Peyer's patch (tissue), 4 donors: ENCODE results near the gene CCDC157. TPM values are rescaled to one million over a fixed set of nuclear protein-coding genes. Genes with fewer than 3 reads are reported as not detected.

Source experiments
- DNase-seq, 3 donors: peaks; one replicate each; pipeline ENCODE4 v3.0.0-alpha.2; 2017 to 2019
- H3K27ac ChIP-seq, 4 donors: fragments of 200-600 bp; sonication (generic); one replicate each; pipeline ENCODE4 v1.5.1; 2016 to 2019
- H3K27me3 ChIP-seq, 2 donors: fragments of 200-600 bp; sonication (generic); one replicate each; pipeline ENCODE4 v1.5.1; 2019
- H3K36me3 ChIP-seq, 3 donors: fragments of 200-600 bp; sonication (generic); one replicate each; pipeline ENCODE4 v1.5.1; 2016 to 2019
- H3K4me1 ChIP-seq, 4 donors: fragments of 200-600 bp; sonication (generic); one replicate each; pipeline ENCODE4 v1.5.1; 2016 to 2019
- H3K4me3 ChIP-seq, 4 donors: fragments of 200-600 bp; sonication (generic); 1 replicate in 3 of 4; 2 replicates in 1 of 4; pipeline ENCODE4 v1.5.1; 2016 to 2019; ENCODE audit warnings: mild to moderate bottlenecking in 1 of 4
- H3K9me3 ChIP-seq, 4 donors: fragments of 200-600 bp; sonication (generic); one replicate each; pipeline ENCODE4 v1.5.1; 2016 to 2019; ENCODE audit warnings: mild to moderate bottlenecking in 1 of 4
- CTCF ChIP-seq, 6 experiments: fragments of 450-650 bp in 4 of 6; fragments of 200-600 bp in 2 of 6; sonication (generic) in 1 of 6; IDR thresholded peaks; one replicate each; pipeline ENCODE4 v1.5.1; 2017 to 2019; ENCODE audit warnings: antibody characterized with exemption in 6 of 6, mild to moderate bottlenecking in 3 of 6, moderate library complexity in 1 of 6
- POLR2A ChIP-seq, 2 donors: fragments of 450-650 bp; IDR thresholded peaks; one replicate each; pipeline ENCODE4 v1.5.1; 2017; ENCODE audit warnings: antibody characterized with exemption in 2 of 2, mild to moderate bottlenecking in 2 of 2, moderate library complexity in 2 of 2
- total RNA-seq, 4 donors: library from RNA; depleted of rRNA; stranded (reverse); fragments of >200 nt; gene quantifications; one replicate each; pipeline ENCODE4 v1.1.0, GENCODE V29; 2016

CCDC157 gene
- total RNA-seq, 4 donors from 2014 or later, result 3.5 to 8.8 (median 6.9) TPM

- H3K4me3 ChIP-seq, result peak overlapping the region in 1 of 4 donors; percentile 14
- H3K4me1 ChIP-seq, result peaks cover 10 to 93% (median 70%) of the 10 kb centered on the region in 4 donors
- no peaks in the 10 kb centered on the region for H3K27me3 ChIP-seq
- H3K27ac ChIP-seq, result peak overlapping the region; percentile 59 to 89 (median 87)
- TF ChIP-seq CTCF (IDR thresholded peaks at IDR 0.05) (no peak), POLR2A (IDR thresholded peaks at IDR 0.05) (no peak)
- DNase-seq, result peak in 1 of 3 donors; percentile 68
- no peaks in the 10 kb centered on the region for H3K36me3 ChIP-seq
- no peaks in the 10 kb centered on the region for H3K9me3 ChIP-seq
Observed at GRCh38 chr22:30310881-30311771, 45.7 kb upstream of the CCDC157 start.

GRCh38 chr22:30312053-30312452, 44.8 kb upstream of the CCDC157 start:
- H3K4me1 ChIP-seq, result peaks cover 10 to 87% (median 70%) of the 10 kb centered on the region in 4 donors
- no peaks in the 10 kb centered on the region for H3K9me3 ChIP-seq
- no peak overlapping the region for H3K4me3 ChIP-seq
- H3K27ac ChIP-seq, result peak overlapping the region; percentile 59 to 89 (median 87)
- DNase-seq, result no peak
- TF ChIP-seq CTCF (IDR thresholded peaks at IDR 0.05) (no peak), POLR2A (IDR thresholded peaks at IDR 0.05) (no peak)
- H3K27me3 ChIP-seq, result no peaks in the 10 kb centered on the region
- no peaks in the 10 kb centered on the region for H3K36me3 ChIP-seq

GRCh38 chr22:30313527-30314363, 43.1 kb upstream of the CCDC157 start:
- Histone ChIP-seq H3K36me3 (no peaks in the 10 kb centered on the region), H3K4me3 (no peak overlapping the region), H3K27ac (peak overlapping the region in 3 of 4 donors; percentile 20 to 51 (median 29)), H3K9me3 (no peaks in the 10 kb centered on the region), H3K4me1 (peaks cover 10 to 70% (median 53%) of the 10 kb centered on the region in 4 donors), H3K27me3 (no peaks in the 10 kb centered on the region)
- no peak for DNase-seq
- TF ChIP-seq POLR2A (IDR thresholded peaks at IDR 0.05) (no peak), CTCF (IDR thresholded peaks at IDR 0.05) (no peak)

GRCh38 chr22:30314915-30315314, 41.9 kb upstream of the CCDC157 start:
- DNase-seq, result no peak
- no peak overlapping the region for H3K4me3 ChIP-seq
- no peaks in the 10 kb centered on the region for H3K9me3 ChIP-seq
- H3K27me3 ChIP-seq, result no peaks in the 10 kb centered on the region
- H3K36me3 ChIP-seq, result no peaks in the 10 kb centered on the region
- TF ChIP-seq CTCF (IDR thresholded peaks at IDR 0.05), result no peak
- TF ChIP-seq POLR2A (IDR thresholded peaks at IDR 0.05), result no peak
- H3K27ac ChIP-seq, result peak overlapping the region in 1 of 4 donors; percentile 51
- H3K4me1 ChIP-seq, result peaks cover 10 to 58% (median 42%) of the 10 kb centered on the region in 4 donors

- TF ChIP-seq POLR2A (IDR thresholded peaks at IDR 0.05), result no peak
- no peak overlapping the region for H3K4me3 ChIP-seq
- peaks cover 9 to 47% (median 36%) of the 10 kb centered on the region in 4 donors for H3K4me1 ChIP-seq
- H3K27me3 ChIP-seq, result no peaks in the 10 kb centered on the region
- H3K27ac ChIP-seq, result no peak overlapping the region
- H3K36me3 ChIP-seq, result no peaks in the 10 kb centered on the region
- no peak for DNase-seq
- H3K9me3 ChIP-seq, result no peaks in the 10 kb centered on the region
Observed at GRCh38 chr22:30315962-30316576, 40.7 kb upstream of the CCDC157 start.
